GM12878 (cell line): ENCODE data around the gene GPC5. TPM values are rescaled to one million over a fixed set of nuclear protein-coding genes. Genes with fewer than 3 reads are reported as not detected.

Experiments used
- ATAC-seq: fragments of 200-7000 bp; cut with Tn5 transposase; 3 replicates; pipeline ENCODE4 v1.9.1; 2020; ENCODE audit warnings: mild to moderate bottlenecking, moderate library complexity
- BruUV-seq: library from RNA; stranded (reverse); fragments of 400-500 nt; replicated peaks from 2 replicates; lab custom pipeline; 2021; lab: Mats Ljungman, UMichigan
- CTCF ChIA-PET: fragments of 300-600 bp; sonication (Branson Sonifier 250); formaldehyde crosslinking; extraction: SDS; loops from one replicate; lab custom pipeline; 2021; ENCODE audit warnings: inconsistent platforms; lab: Yijun Ruan, JAX
- POLR2A ChIA-PET: fragments of 350-600 bp; formaldehyde crosslinking; extraction: SDS; loops from one replicate; lab custom pipeline; 2021; ENCODE audit warnings: inconsistent platforms; lab: Charles Lee
- RAD21 ChIA-PET: fragments of 300-600 bp; sonication (Branson Sonifier 250); formaldehyde crosslinking; loops from one replicate; lab custom pipeline; 2023; ENCODE audit warnings: antibody characterized with exemption; ENCODE audit not compliant: unreplicated experiment; lab: Charles Lee
- SMC1A ChIA-PET: fragments of 300-600 bp; sonication (Branson Sonifier 250); formaldehyde crosslinking; loops from one replicate; lab custom pipeline; 2023; ENCODE audit not compliant: unreplicated experiment, uncharacterized antibody; lab: Charles Lee
- DNase-seq: peaks from one replicate; pipeline ENCODE4 v3.0.0-alpha.2; 2011; ENCODE audit warnings: low read depth, low spot score
- FAIRE-seq: peaks from 3 replicates; lab custom pipeline; 2011; peaks lifted over from hg19 to GRCh38; lab: Jason Lieb, UNC
- H2AFZ ChIP-seq: 2 replicates; pipeline ENCODE4 v1.6.0; 2011; ENCODE audit warnings: low read depth, low read length, control low read depth; ENCODE audit not compliant: control insufficient read depth
- H3K27ac ChIP-seq: 2 replicates; pipeline ENCODE4 v1.5.1; 2011; ENCODE audit warnings: control low read depth; ENCODE audit not compliant: control insufficient read depth, insufficient read depth
- H3K27me3 ChIP-seq, 2 experiments: replicated peaks in 1 of 2; 2 replicates each; pipeline versions ENCODE4 v1.6.0 to v1.6.1; 2011; ENCODE audit warnings: low read length in 1 of 2; ENCODE audit not compliant: control insufficient read depth in 2 of 2, insufficient read depth in 2 of 2
- H3K36me3 ChIP-seq, 2 experiments: 2 replicates each; pipeline ENCODE4 v1.5.1; 2011; ENCODE audit warnings: low read length in 1 of 2; ENCODE audit not compliant: control insufficient read depth in 2 of 2, insufficient read depth in 2 of 2
- H3K4me1 ChIP-seq: 2 replicates; pipeline ENCODE4 v1.6.1; 2011; ENCODE audit warnings: mild to moderate bottlenecking, low read length, moderate library complexity, mixed read lengths; ENCODE audit not compliant: control insufficient read depth, insufficient read depth
- H3K4me2 ChIP-seq: 2 replicates; pipeline ENCODE4 v1.6.0; 2011; ENCODE audit warnings: control low read depth; ENCODE audit not compliant: control insufficient read depth, insufficient read depth
- H3K4me3 ChIP-seq: fragments of 200-600 bp; sonication (generic); 2 replicates; pipeline ENCODE4 v1.5.1; 2016
- H3K79me2 ChIP-seq: 2 replicates; pipeline ENCODE4 v1.6.0; 2011; ENCODE audit warnings: low read length; ENCODE audit not compliant: control insufficient read depth, insufficient read depth
- H3K9ac ChIP-seq: 2 replicates; pipeline ENCODE4 v1.8.0; 2011; ENCODE audit warnings: low read length, control low read depth, mixed read lengths; ENCODE audit not compliant: control insufficient read depth, insufficient read depth
- H3K9me3 ChIP-seq: replicated peaks from 3 replicates; pipeline ENCODE4 v1.5.1; 2011; ENCODE audit warnings: mild to moderate bottlenecking, low read length; ENCODE audit not compliant: control insufficient read depth, insufficient read depth
- H4K20me1 ChIP-seq: 2 replicates; pipeline ENCODE4 v1.6.0; 2011; ENCODE audit not compliant: control insufficient read depth, insufficient read depth
- FOXM1 ChIP-seq: IDR thresholded peaks from 2 replicates; pipeline ENCODE4 v1.6.1; 2012; ENCODE audit warnings: low read depth, mild to moderate bottlenecking, inconsistent platforms, low read length, moderate library complexity
- KDM1A ChIP-seq: fragments of 200-600 bp; sonication (generic); IDR thresholded peaks from 2 replicates; pipeline ENCODE4 v1.6.1; 2016; ENCODE audit warnings: borderline replicate concordance
- PML ChIP-seq: IDR thresholded peaks from 2 replicates; pipeline ENCODE4 v1.6.1; 2012; ENCODE audit warnings: low read length, inconsistent platforms
- RB1 ChIP-seq: fragments of 450-650 bp; formaldehyde crosslinking; IDR thresholded peaks from 2 replicates; pipeline ENCODE4 v1.6.1; 2017; ENCODE audit warnings: mild to moderate bottlenecking, borderline replicate concordance
- RCOR1 ChIP-seq: conservative IDR thresholded peaks from 2 replicates; pipeline ENCODE4 v1.6.1; 2012; ENCODE audit warnings: low read depth, low read length, improper control_type of control experiment
- RFX5 ChIP-seq: IDR thresholded peaks from 2 replicates; pipeline ENCODE4 v1.6.1; 2011; ENCODE audit warnings: low read depth, low read length, improper control_type of control experiment
- SMAD5 ChIP-seq: IDR thresholded peaks from 2 replicates; pipeline ENCODE4 v1.6.1; 2016; ENCODE audit warnings: antibody characterized with exemption, low read depth
- TARDBP ChIP-seq: IDR thresholded peaks from 2 replicates; pipeline ENCODE4 v1.6.1; 2016; ENCODE audit warnings: borderline replicate concordance
- TCF3 ChIP-seq: IDR thresholded peaks from 2 replicates; pipeline ENCODE4 v1.6.1; 2012; ENCODE audit warnings: low read depth, mild to moderate bottlenecking, low read length, borderline replicate concordance; ENCODE audit not compliant: insufficient read depth
- USF1 ChIP-seq: IDR thresholded peaks from 2 replicates; pipeline ENCODE4 v1.6.1; 2011; ENCODE audit warnings: borderline replicate concordance, low read depth, mild to moderate bottlenecking, moderate library complexity, mixed read lengths, low read length; ENCODE audit not compliant: insufficient read depth; ENCODE audit errors: extremely low read length
- ZNF622 ChIP-seq: fragments of 450-650 bp; IDR thresholded peaks from 2 replicates; pipeline ENCODE4 v1.6.1; 2017; ENCODE audit warnings: mild to moderate bottlenecking, inconsistent platforms
- WGBS: methylation state at CpG from one replicate; pipeline ENCODE4 v1.1.6; 2016; ENCODE audit warnings: low lambda C conversion rate; ENCODE audit not compliant: insufficient replicate concordance, insufficient coverage; ENCODE audit errors: missing lambda C conversion rate; 5-methylcytosine and 5-hydroxymethylcytosine counted together
- in situ Hi-C: fragments of 300-500 bp; cut with MboI; formaldehyde crosslinking; loops from 9 replicates; pipeline ENCODE4 v1.14.3; 2018; ENCODE audit warnings: mixed read lengths
- intact Hi-C: fragments of 100-400 bp; cut with micrococcal nuclease; formaldehyde crosslinking; loops from one replicate; pipeline ENCODE4 v1.14.2; 2022; ENCODE audit not compliant: unreplicated experiment
- polyA plus RNA-seq, 11 experiments: library from polyadenylated mRNA; depleted of rRNA in 4 of 11; unstranded in 6 of 11; stranded (reverse) in 5 of 11; fragments of >200 nt; fragmentation: Nextera tagmentation in 4 of 11; fragmentation: Illumina TruSeq in 1 of 11; extraction: Ambion mirVana in 4 of 11; extraction: Trizol in 1 of 11; gene quantifications; 1 replicate in 1 of 11; 2 replicates in 10 of 11; pipeline versions ENCODE4 v1.2.1 to v1.2.3, GENCODE V29; 2011 to 2016; ENCODE audit warnings: inconsistent platforms in 2 of 11, missing spikeins in 2 of 11, low read depth in 1 of 11
- total RNA-seq, 4 experiments: library from RNA; depleted of rRNA in 3 of 4; stranded (reverse); fragments of >200 nt in 3 of 4; fragmentation: Illumina TruSeq in 1 of 4; extraction: Trizol in 1 of 4; gene quantifications; 2 replicates each; pipeline versions ENCODE4 v1.2.1 to v1.2.3, GENCODE V29; 2013 to 2021

GPC5 gene
- total and polyA plus RNA-seq, 10 of the 15 experiments (the other 5 are each of a cell fraction or from before 2014, with no cell fraction given): 0.05 to 0.87 (median 0.44) TPM; not detected in 1

DNA sequence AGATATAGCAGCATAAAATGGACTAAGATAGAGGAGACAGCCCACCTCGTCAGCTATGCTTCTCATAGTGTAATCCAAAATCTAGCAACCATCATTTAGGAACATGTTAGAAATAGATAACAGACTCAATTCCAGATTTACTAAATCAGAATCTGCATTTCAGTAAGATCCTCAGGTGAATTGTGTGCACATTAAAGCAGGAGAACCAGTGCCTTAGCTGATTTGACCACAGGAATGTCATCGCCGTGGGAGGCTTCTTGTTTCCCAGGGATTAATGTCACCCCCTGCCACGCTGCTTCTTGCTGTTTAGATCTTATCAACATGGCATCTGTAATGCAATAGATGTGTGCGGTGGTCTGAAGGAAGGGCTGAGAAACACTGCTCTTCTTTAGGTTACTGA lies 84.0 kb downstream of the GPC5 start:
- POLR2A ChIA-PET: no interaction called here
- CTCF ChIA-PET: no interaction called here
- intact Hi-C loops: no loop called here
- RAD21 ChIA-PET: no interaction called here
- no peak overlapping the region for H2AFZ ChIP-seq
- no peaks in the 10 kb centered on the region for H3K27me3 ChIP-seq
- in situ Hi-C loops: no loop called here
- ATAC-seq: no peak
- DNase-seq: no peak
- no TSS peak for BruUV-seq
- FAIRE-seq: no peak
- H3K4me1 ChIP-seq: no peaks in the 10 kb centered on the region
- H3K9ac ChIP-seq: no peak overlapping the region
- H3K9me3 ChIP-seq: no peaks in the 10 kb centered on the region
- H3K4me2 ChIP-seq: no peak overlapping the region
- WGBS: 50% methylated on average over 5 of the region's 5 CpGs
- no peak overlapping the region for H3K4me3 ChIP-seq
- H3K36me3 ChIP-seq: no peaks in the 10 kb centered on the region
- no peaks in the 10 kb centered on the region for H3K79me2 ChIP-seq
- no peak overlapping the region for H3K27ac ChIP-seq
- H4K20me1 ChIP-seq: no peaks in the 10 kb centered on the region
- no peak for TF ChIP-seq RB1
- no peak for TF ChIP-seq TARDBP
- SMC1A ChIA-PET: no interaction called here

DNA sequence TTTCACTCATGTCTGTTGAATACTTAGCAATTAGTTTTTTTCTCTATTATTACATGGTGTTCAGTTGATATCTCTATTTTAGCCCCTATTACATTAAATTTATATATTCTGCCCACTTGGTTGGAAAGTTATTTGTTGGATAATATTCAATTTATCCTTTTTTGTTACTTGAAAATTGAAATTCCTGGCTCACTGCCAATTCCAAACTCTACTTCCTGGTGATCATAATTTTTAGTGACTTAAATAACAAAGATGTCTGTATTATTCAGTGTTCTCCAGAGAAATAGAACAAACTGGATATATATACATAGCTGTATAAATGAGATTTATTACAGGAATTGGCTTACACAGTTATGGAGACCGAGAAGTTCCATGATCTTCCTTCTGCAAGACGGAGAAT lies 93.6 kb downstream of the GPC5 start:
- Histone ChIP-seq H3K4me2 (no peak overlapping the region), H3K4me3 (no peak overlapping the region)
- no TSS peak for BruUV-seq
- ATAC-seq: no peak
- no peak for TF ChIP-seq SMAD5
- no peak for TF ChIP-seq RCOR1
- no peak for TF ChIP-seq USF1
- TF ChIP-seq TCF3: no peak
- no peak for TF ChIP-seq ZNF622
- no peak for TF ChIP-seq PML
- TF ChIP-seq RFX5: no peak
- TF ChIP-seq FOXM1: no peak
- no peak for TF ChIP-seq KDM1A
- TF ChIP-seq, all 136 proteins: peak for 0
- DNase-seq (no peak), FAIRE-seq (no peak)
- intact Hi-C loops: no loop called here
- Histone ChIP-seq H3K79me2 (no peaks in the 10 kb centered on the region), H3K36me3 (no peaks in the 10 kb centered on the region), H3K9me3 (no peaks in the 10 kb centered on the region; the same call in 2 of the 3 replicates), H3K27ac (no peak overlapping the region), H4K20me1 (no peaks in the 10 kb centered on the region), H3K9ac (no peak overlapping the region), H3K4me1 (no peaks in the 10 kb centered on the region), H2AFZ (no peak overlapping the region), H3K27me3 (no peaks in the 10 kb centered on the region)
- 50% methylated on average over 2 of the region's 2 CpGs for WGBS
- ChIA-PET POLR2A (no interaction called here), CTCF (interaction anchor here (0.8 kb wide), 1 partner anchor 179 kb away, joined by 3 read pairs; no protein-coding TSS in a partner anchor), SMC1A (no interaction called here), RAD21 (no interaction called here)
- in situ Hi-C loops: no loop called here
